NCI-H1930 (cell line): ENCODE results near the gene MYL12A.
"Not testable (repeated sequence)": the region's sequence is repeated elsewhere in the genome, so short reads cannot be mapped to it uniquely, and the experiment has no call there.

Source experiments
- DNase-seq, 2 experiments: peaks; one replicate each; lab custom pipeline; 2025; lab: John Stamatoyannopoulos, UW

Gene MYL12A

GRCh38 chr18:3255611-3256165 lies 8.1 kb downstream of the MYL12A start:
- no peak for DNase-seq

- DNase-seq = no peak
Observed at GRCh38 chr18:3256693-3257626, 9.4 kb downstream of the MYL12A start.

- no peak for DNase-seq
Observed at GRCh38 chr18:3257627-3258120, 10.1 kb downstream of the MYL12A start.

- no peak for DNase-seq
Observed at GRCh38 chr18:3260995-3261372, 13.4 kb downstream of the MYL12A start.

GRCh38 chr18:3261373-3262233 lies 14.0 kb downstream of the MYL12A start, which contains the start of gene MYL12B:
Gene MYL12B (plus strand): TSS chr18:3262133. CDS start chr18:3272899, 10,766 bp downstream.
- DNase-seq = peak; percentile 43 to 53

GRCh38 chr18:3262234-3263131 lies 14.9 kb downstream of the MYL12A start:
- no peak for DNase-seq

GRCh38 chr18:3263132-3263700 lies 15.6 kb downstream of the MYL12A start:
- no peak for DNase-seq

- DNase-seq = no peak
Observed at GRCh38 chr18:3264362-3264761, 16.8 kb downstream of the MYL12A start.

GRCh38 chr18:3265564-3266033 lies 18.0 kb downstream of the MYL12A start:
- DNase-seq = no peak

GRCh38 chr18:3266062-3266608 lies 18.5 kb downstream of the MYL12A start:
- DNase-seq = no peak

- no peak for DNase-seq
Observed at GRCh38 chr18:3268306-3268705, 20.7 kb downstream of the MYL12A start.

GRCh38 chr18:3269241-3269913 lies 21.8 kb downstream of the MYL12A start:
- DNase-seq = no peak

- no peak for DNase-seq
Observed at GRCh38 chr18:3269914-3270299, 22.3 kb downstream of the MYL12A start.

- no peak for DNase-seq
Observed at GRCh38 chr18:3273042-3273441, 25.4 kb downstream of the MYL12A start.

GRCh38 chr18:3277643-3278213 lies 30.1 kb downstream of the MYL12A start:
- DNase-seq = not testable (repeated sequence)

- no peak for DNase-seq
Observed at GRCh38 chr18:3279201-3280185, 31.9 kb downstream of the MYL12A start.

- DNase-seq = peak; percentile 19 to 64
Observed at GRCh38 chr18:3281456-3282400, 34.1 kb downstream of the MYL12A start.
